GM12878 (cell line): ENCODE data around the gene NUP62. TPM values are rescaled to one million over a fixed set of nuclear protein-coding genes. Genes with fewer than 3 reads are reported as not detected.

ENCODE experiments used
- BHLHE40 ChIP-seq, 2 experiments: fragments of 450-650 bp in 1 of 2; IDR thresholded peaks; 2 replicates each; pipeline ENCODE4 v1.6.1; 2011 to 2017; ENCODE audit warnings: low read depth in 2 of 2, borderline replicate concordance in 1 of 2, improper control_type of control experiment in 1 of 2, low read length in 1 of 2, mild to moderate bottlenecking in 1 of 2
- CBFB ChIP-seq: IDR thresholded peaks from 2 replicates; pipeline ENCODE4 v1.6.1; 2016; ENCODE audit warnings: antibody characterized with exemption, low read depth
- CHD4 ChIP-seq: fragments of 200-600 bp; sonication (generic); IDR thresholded peaks from 2 replicates; pipeline ENCODE4 v1.6.1; 2016; ENCODE audit warnings: mild to moderate bottlenecking
- EED ChIP-seq: sonication (generic); IDR thresholded peaks from 2 replicates; pipeline ENCODE4 v1.6.1; 2016; ENCODE audit warnings: antibody characterized with exemption, low read depth
- EGR1 ChIP-seq, 2 experiments: IDR thresholded peaks; 1 replicate in 1 of 2; 2 replicates in 1 of 2; pipeline ENCODE4 v1.6.1; 2011 to 2012; ENCODE audit warnings: low read depth in 2 of 2, low read length in 2 of 2, borderline replicate concordance in 1 of 2, mild to moderate bottlenecking in 1 of 2, moderate library complexity in 1 of 2
- ETV6 ChIP-seq, 2 experiments: fragments of 450-650 bp in 1 of 2; IDR thresholded peaks in 1 of 2; conservative IDR thresholded peaks in 1 of 2; 2 replicates each; pipeline ENCODE4 v1.6.1; 2014; ENCODE audit warnings: antibody characterized with exemption in 1 of 2, borderline replicate concordance in 1 of 2, low read depth in 1 of 2, mild to moderate bottlenecking in 1 of 2, moderate library complexity in 1 of 2
- EZH2 ChIP-seq: IDR thresholded peaks from 2 replicates; pipeline ENCODE4 v1.6.1; 2012; ENCODE audit warnings: low read depth, mild to moderate bottlenecking, control low read depth, inconsistent platforms, low read length, borderline replicate concordance; ENCODE audit not compliant: control insufficient read depth
- FOXM1 ChIP-seq: IDR thresholded peaks from 2 replicates; pipeline ENCODE4 v1.6.1; 2012; ENCODE audit warnings: low read depth, mild to moderate bottlenecking, inconsistent platforms, low read length, moderate library complexity
- HDGF ChIP-seq: fragments of 450-650 bp; IDR thresholded peaks from 2 replicates; pipeline ENCODE4 v1.6.1; 2016; ENCODE audit warnings: antibody characterized with exemption
- NBN ChIP-seq: fragments of 450-650 bp; IDR thresholded peaks from 2 replicates; pipeline ENCODE4 v1.6.1; 2016
- NKRF ChIP-seq: fragments of 450-650 bp; conservative IDR thresholded peaks from 2 replicates; pipeline ENCODE4 v1.6.1; 2017; ENCODE audit warnings: mild to moderate bottlenecking, moderate library complexity
- NR2F1 ChIP-seq: fragments of 450-650 bp; conservative IDR thresholded peaks from 2 replicates; pipeline ENCODE4 v1.6.1; 2017; ENCODE audit warnings: mild to moderate bottlenecking
- PAX5 ChIP-seq: IDR thresholded peaks from 2 replicates; pipeline ENCODE4 v1.6.1; 2011; ENCODE audit warnings: low read depth, low read length, borderline replicate concordance
- PAX8 ChIP-seq: fragments of 450-650 bp; IDR thresholded peaks from 2 replicates; pipeline ENCODE4 v1.6.1; 2017; ENCODE audit warnings: mild to moderate bottlenecking, moderate library complexity
- RFX5 ChIP-seq: IDR thresholded peaks from 2 replicates; pipeline ENCODE4 v1.6.1; 2011; ENCODE audit warnings: low read depth, low read length, improper control_type of control experiment
- SPI1 ChIP-seq: IDR thresholded peaks from 2 replicates; pipeline ENCODE4 v1.6.1; 2011; ENCODE audit warnings: low read depth, mild to moderate bottlenecking, low read length, moderate library complexity, borderline replicate concordance; ENCODE audit not compliant: insufficient read depth
- SREBF2 ChIP-seq: IDR thresholded peaks from 2 replicates; pipeline ENCODE4 v1.6.1; 2012; ENCODE audit warnings: mild to moderate bottlenecking, low read length
- SRF ChIP-seq, 2 experiments: IDR thresholded peaks; 2 replicates each; pipeline ENCODE4 v1.6.1; 2011; ENCODE audit warnings: low read depth in 2 of 2, low read length in 2 of 2, mild to moderate bottlenecking in 1 of 2, moderate library complexity in 1 of 2
- STAT1 ChIP-seq: fragments of 450-650 bp; conservative IDR thresholded peaks from 2 replicates; pipeline ENCODE4 v1.6.1; 2014; ENCODE audit warnings: antibody characterized with exemption, mild to moderate bottlenecking
- STAT3 ChIP-seq: IDR thresholded peaks from 2 replicates; pipeline ENCODE4 v1.6.1; 2011; ENCODE audit warnings: low read depth, low read length, improper control_type of control experiment
- WRNIP1 ChIP-seq: IDR thresholded peaks from 2 replicates; pipeline ENCODE4 v1.6.1; 2011; ENCODE audit warnings: low read depth, low read length, improper control_type of control experiment, borderline replicate concordance
- ZNF592 ChIP-seq: fragments of 450-650 bp; IDR thresholded peaks from 2 replicates; pipeline ENCODE4 v1.6.1; 2017; ENCODE audit warnings: mild to moderate bottlenecking, moderate library complexity
- polyA plus RNA-seq, 11 experiments: library from polyadenylated mRNA; depleted of rRNA in 4 of 11; unstranded in 6 of 11; stranded (reverse) in 5 of 11; fragments of >200 nt; fragmentation: Nextera tagmentation in 4 of 11; fragmentation: Illumina TruSeq in 1 of 11; extraction: Ambion mirVana in 4 of 11; extraction: Trizol in 1 of 11; gene quantifications; 1 replicate in 1 of 11; 2 replicates in 10 of 11; pipeline versions ENCODE4 v1.2.1 to v1.2.3, GENCODE V29; 2011 to 2016; ENCODE audit warnings: inconsistent platforms in 2 of 11, missing spikeins in 2 of 11, low read depth in 1 of 11
- total RNA-seq, 4 experiments: library from RNA; depleted of rRNA in 3 of 4; stranded (reverse); fragments of >200 nt in 3 of 4; fragmentation: Illumina TruSeq in 1 of 4; extraction: Trizol in 1 of 4; gene quantifications; 2 replicates each; pipeline versions ENCODE4 v1.2.1 to v1.2.3, GENCODE V29; 2013 to 2021

Gene NUP62
- total and polyA plus RNA-seq, 10 of the 15 experiments (the other 5 are each of a cell fraction or from before 2014, with no cell fraction given): 19.5 to 110 (median 66.9) TPM

DNA sequence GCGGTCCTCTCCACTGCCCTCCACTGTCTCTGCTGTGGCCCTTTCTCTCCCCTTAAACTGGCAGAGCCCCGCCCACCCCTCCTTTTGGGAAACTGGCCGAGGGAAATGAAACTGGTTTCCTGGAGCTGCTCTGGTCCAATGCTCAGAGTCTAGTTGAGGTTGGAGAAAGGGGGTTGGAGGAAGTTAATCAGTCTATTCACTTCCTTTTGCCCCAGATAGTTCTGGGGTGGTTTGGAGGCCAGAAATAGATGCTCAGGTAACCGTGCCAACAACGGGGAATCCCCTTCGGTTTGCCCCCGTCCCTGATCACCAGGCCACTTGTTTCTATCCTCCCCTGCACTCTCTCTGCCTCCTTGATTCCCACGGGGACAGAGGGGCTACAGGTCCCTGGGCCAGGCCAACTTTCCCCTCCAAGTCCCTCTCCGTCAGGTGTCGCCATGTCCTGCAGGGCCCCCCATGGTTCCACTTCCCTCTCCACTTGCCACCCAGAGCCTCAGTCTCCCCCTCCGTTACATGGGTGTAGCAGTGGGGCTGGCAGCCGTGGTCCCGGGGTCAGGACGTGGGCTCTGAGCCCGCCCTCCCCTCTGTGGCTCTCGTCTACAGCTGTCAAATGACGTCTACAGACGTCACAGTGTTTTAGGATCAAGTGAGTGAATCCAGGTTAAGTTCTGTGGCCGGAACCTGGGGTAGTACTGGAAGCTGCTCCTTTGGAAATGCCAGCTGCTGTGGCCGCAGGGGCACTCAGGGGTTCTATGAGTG is 32.3 kb downstream of the NUP62 start, which contains the start of gene IL4I1 (continued):
- TF ChIP-seq SPI1 (peak; percentile 79), RFX5 (no peak), NR2F1 (peak; percentile 95), CBFB (no peak), EED (peak; percentile 89), NKRF (peak; percentile 61), ZNF592 (0 out of 2 replicates have a peak, but pooled peaks have one; percentile 8), NBN (peak; percentile 34), EZH2 (no peak), ETV6 (conservative IDR thresholded peaks at IDR 0.05 in 1 of 2, IDR thresholded peaks at IDR 0.05 in 1 of 2; ENCODE audit: borderline replicate concordance in 1 of 2, low read depth in 1 of 2) (peak in 1 of 2 experiments; percentile 88; a peak in 2 of 4 replicates), STAT3 (no peak), PAX8 (no peak), BHLHE40 (IDR thresholded peaks at IDR 0.05; ENCODE audit: borderline replicate concordance in 1 of 2, low read depth in 2 of 2, low read length in 1 of 2) (peak in 1 of 2 experiments; percentile 54; a peak in 3 of 4 replicates), HDGF (peak; percentile 42), FOXM1 (peak; percentile 90; the same call in 1 of the 2 replicates), PAX5 (peak; percentile 70), SRF (IDR thresholded peaks at IDR 0.05; ENCODE audit: low read depth in 2 of 2, low read length in 2 of 2) (no peak), EGR1 (IDR thresholded peaks at IDR 0.05; ENCODE audit: borderline replicate concordance in 1 of 2, low read depth in 2 of 2, low read length in 2 of 2) (peak in 1 of 2 experiments; percentile 3; a peak in 1 of 3 replicates), CHD4 (no peak), SREBF2 (no peak), WRNIP1 (0 out of 2 replicates have a peak, but pooled peaks have one; percentile 41), STAT1 (no peak)
